GM21390 (cell line): ENCODE measurements around the gene STAG1.
"Not testable (repeated sequence)": the region's sequence is repeated elsewhere in the genome, so short reads cannot be mapped to it uniquely, and the experiment has no call there.

Source experiments
- ATAC-seq: cut with Tn5 transposase; IDR thresholded peaks from one replicate; pipeline ENCODE4 v1.9.1; 2021; ENCODE audit not compliant: unreplicated experiment

Gene STAG1

GRCh38 chr3:136514533-136514932 lies 237.6 kb downstream of the STAG1 start:
- ATAC-seq: not testable (repeated sequence)

GRCh38 chr3:136513367-136513766 lies 238.8 kb downstream of the STAG1 start:
- no peak for ATAC-seq

- ATAC-seq: no peak
Measured at GRCh38 chr3:136512381-136512780, 239.8 kb downstream of the STAG1 start.

- no peak for ATAC-seq
Measured at GRCh38 chr3:136505676-136506075, 246.5 kb downstream of the STAG1 start.

GRCh38 chr3:136503056-136503455 lies 249.1 kb downstream of the STAG1 start:
- no peak for ATAC-seq

- ATAC-seq: no peak
Measured at GRCh38 chr3:136498919-136499447, 253.2 kb downstream of the STAG1 start.

GRCh38 chr3:136495213-136495612 lies 257.0 kb downstream of the STAG1 start:
- no peak for ATAC-seq

GRCh38 chr3:136490646-136491405 lies 261.4 kb downstream of the STAG1 start:
- ATAC-seq: no peak

- no peak for ATAC-seq
Measured at GRCh38 chr3:136485777-136486176, 266.4 kb downstream of the STAG1 start.

- no peak for ATAC-seq
Measured at GRCh38 chr3:136476280-136476679, 275.9 kb downstream of the STAG1 start.

GRCh38 chr3:136474876-136475275 lies 277.3 kb downstream of the STAG1 start:
- ATAC-seq: not testable (repeated sequence)

- ATAC-seq: no peak
Measured at GRCh38 chr3:136473716-136474326, 278.4 kb downstream of the STAG1 start.

GRCh38 chr3:136465296-136465695 lies 286.9 kb downstream of the STAG1 start:
- no peak for ATAC-seq

GRCh38 chr3:136464502-136464901 lies 287.7 kb downstream of the STAG1 start:
- no peak for ATAC-seq

- ATAC-seq: no peak
Measured at GRCh38 chr3:136463170-136463569, 289.0 kb downstream of the STAG1 start.

- no peak for ATAC-seq
Measured at GRCh38 chr3:136457793-136458192, 294.4 kb downstream of the STAG1 start.

- ATAC-seq: no peak
Measured at GRCh38 chr3:136456196-136456595, 296.0 kb downstream of the STAG1 start.

GRCh38 chr3:136444581-136444980 lies 307.6 kb downstream of the STAG1 start:
- no peak for ATAC-seq

GRCh38 chr3:136437043-136437442 lies 315.1 kb downstream of the STAG1 start:
- no peak for ATAC-seq

GRCh38 chr3:136434429-136434828 lies 317.7 kb downstream of the STAG1 start:
- ATAC-seq: no peak

GRCh38 chr3:136432685-136433084 lies 319.5 kb downstream of the STAG1 start:
- no peak for ATAC-seq

- no peak for ATAC-seq
Measured at GRCh38 chr3:136428167-136428566, 324.0 kb downstream of the STAG1 start.
